GM12878 (cell line): ENCODE data around the gene LRRC51. TPM values are rescaled to one million over a fixed set of nuclear protein-coding genes. Genes with fewer than 3 reads are reported as not detected.

ENCODE experiments used
- ATF3 ChIP-seq: IDR thresholded peaks from 2 replicates; pipeline ENCODE4 v1.6.1; 2011; ENCODE audit warnings: low read depth, mild to moderate bottlenecking, low read length, moderate library complexity, borderline replicate concordance; ENCODE audit errors: extremely low read depth
- CEBPZ ChIP-seq: fragments of 150-350 bp; IDR thresholded peaks from 2 replicates; pipeline ENCODE4 v1.6.1; 2016; ENCODE audit warnings: low read depth, low read length
- CHD1 ChIP-seq: IDR thresholded peaks from 2 replicates; pipeline ENCODE4 v1.6.1; 2012; ENCODE audit warnings: low read depth, low read length, improper control_type of control experiment
- ELK1 ChIP-seq: IDR thresholded peaks from 2 replicates; pipeline ENCODE4 v1.6.1; 2012; ENCODE audit warnings: low read depth, low read length, improper control_type of control experiment
- EP300 ChIP-seq, 2 experiments: fragments of 150-350 bp in 1 of 2; IDR thresholded peaks; 2 replicates each; pipeline ENCODE4 v1.6.1; 2011 to 2012; ENCODE audit warnings: low read depth in 2 of 2, low read length in 2 of 2, borderline replicate concordance in 1 of 2, improper control_type of control experiment in 1 of 2, inconsistent platforms in 1 of 2; ENCODE audit not compliant: control insufficient read depth in 1 of 2
- FOXK2 ChIP-seq: fragments of 450-650 bp; IDR thresholded peaks from 2 replicates; pipeline ENCODE4 v1.6.1; 2017; ENCODE audit warnings: mild to moderate bottlenecking, moderate library complexity
- GATAD2B ChIP-seq: fragments of 450-650 bp; conservative IDR thresholded peaks from 2 replicates; pipeline ENCODE4 v1.6.1; 2017; ENCODE audit warnings: low read depth, mild to moderate bottlenecking, moderate library complexity
- HCFC1 ChIP-seq: fragments of 150-350 bp; IDR thresholded peaks from 2 replicates; pipeline ENCODE4 v1.6.1; 2014; ENCODE audit warnings: low read length
- IRF3 ChIP-seq: fragments of 450-650 bp; IDR thresholded peaks from 2 replicates; pipeline ENCODE4 v1.6.1; 2014; ENCODE audit warnings: mild to moderate bottlenecking
- KDM1A ChIP-seq: fragments of 200-600 bp; sonication (generic); IDR thresholded peaks from 2 replicates; pipeline ENCODE4 v1.6.1; 2016; ENCODE audit warnings: borderline replicate concordance
- MXI1 ChIP-seq: fragments of 150-350 bp; IDR thresholded peaks from 2 replicates; pipeline ENCODE4 v1.6.1; 2011; ENCODE audit warnings: low read depth, mild to moderate bottlenecking, inconsistent platforms, low read length, improper control_type of control experiment
- RELA ChIP-seq: fragments of 450-650 bp; IDR thresholded peaks from 2 replicates; pipeline ENCODE4 v1.8.0; 2014; ENCODE audit warnings: borderline replicate concordance; ENCODE audit not compliant: partially characterized antibody
- SMAD5 ChIP-seq: IDR thresholded peaks from 2 replicates; pipeline ENCODE4 v1.6.1; 2016; ENCODE audit warnings: antibody characterized with exemption, low read depth
- STAT1 ChIP-seq: fragments of 450-650 bp; conservative IDR thresholded peaks from 2 replicates; pipeline ENCODE4 v1.6.1; 2014; ENCODE audit warnings: antibody characterized with exemption, mild to moderate bottlenecking
- SUZ12 ChIP-seq: fragments of 200-600 bp; sonication (generic); IDR thresholded peaks from one replicate; pipeline ENCODE4 v1.6.1; 2018; ENCODE audit warnings: antibody characterized with exemption, mild to moderate bottlenecking; ENCODE audit not compliant: unreplicated experiment
- TBL1XR1 ChIP-seq: IDR thresholded peaks from 2 replicates; pipeline ENCODE4 v1.6.1; 2012; ENCODE audit warnings: low read depth, low read length, improper control_type of control experiment
- YY1 ChIP-seq: IDR thresholded peaks from 2 replicates; pipeline ENCODE4 v1.6.1; 2011; ENCODE audit warnings: low read depth, mild to moderate bottlenecking, low read length
- polyA plus RNA-seq, 11 experiments: library from polyadenylated mRNA; depleted of rRNA in 4 of 11; unstranded in 6 of 11; stranded (reverse) in 5 of 11; fragments of >200 nt; fragmentation: Nextera tagmentation in 4 of 11; fragmentation: Illumina TruSeq in 1 of 11; extraction: Ambion mirVana in 4 of 11; extraction: Trizol in 1 of 11; gene quantifications; 1 replicate in 1 of 11; 2 replicates in 10 of 11; pipeline versions ENCODE4 v1.2.1 to v1.2.3, GENCODE V29; 2011 to 2016; ENCODE audit warnings: inconsistent platforms in 2 of 11, missing spikeins in 2 of 11, low read depth in 1 of 11
- total RNA-seq, 4 experiments: library from RNA; depleted of rRNA in 3 of 4; stranded (reverse); fragments of >200 nt in 3 of 4; fragmentation: Illumina TruSeq in 1 of 4; extraction: Trizol in 1 of 4; gene quantifications; 2 replicates each; pipeline versions ENCODE4 v1.2.1 to v1.2.3, GENCODE V29; 2013 to 2021
- TF ChIP-seq, protein P1 (sequence below): IDR thresholded peaks from 2 replicates; pipeline ENCODE4 v1.6.1; 2011; ENCODE audit warnings: mild to moderate bottlenecking, low read depth, low read length, moderate library complexity; ENCODE audit not compliant: insufficient replicate concordance
- TF ChIP-seq, protein P2 (sequence below): IDR thresholded peaks from 2 replicates; pipeline ENCODE4 v1.6.1; 2012; ENCODE audit warnings: low read depth, low read length, improper control_type of control experiment

Gene LRRC51
- total and polyA plus RNA-seq, 10 of the 15 experiments (the other 5 are each of a cell fraction or from before 2014, with no cell fraction given), result 2.6 to 8.6 (median 5.4) TPM

GRCh38 chr11:72112143-72112977, 31.7 kb downstream of the LRRC51 start, which contains the start of gene ANAPC15 (continued):
- TF ChIP-seq ELK1, result 0 out of 2 replicates have a peak, but pooled peaks have one; percentile 20
- TF ChIP-seq CEBPZ, result peak; percentile 81
- peak; percentile 79 for TF ChIP-seq HCFC1
- TF ChIP-seq KDM1A, result no peak
- no peak for TF ChIP-seq CHD1
- peak; percentile 80; the same call in 1 of the 2 replicates for TF ChIP-seq YY1
- peak; percentile 97 for TF ChIP-seq SMAD5
- TF ChIP-seq IRF3, result peak; percentile 67; the same call in 1 of the 2 replicates
- TF ChIP-seq ATF3, result no peak
- peak; percentile 9 for TF ChIP-seq MXI1
- TF ChIP-seq STAT1, result 0 out of 2 replicates have a peak, but pooled peaks have one; percentile 61
- peak; percentile 45 for TF ChIP-seq RELA
- no peak for TF ChIP-seq SUZ12
- no peak for TF ChIP-seq GATAD2B
- TF ChIP-seq EP300 (IDR thresholded peaks at IDR 0.05; ENCODE audit: borderline replicate concordance in 1 of 2, control insufficient read depth in 1 of 2, low read depth in 2 of 2, low read length in 2 of 2), result no peak
- TF ChIP-seq FOXK2, result peak; percentile 46; the same call in 1 of the 2 replicates
- TF ChIP-seq TBL1XR1, result peak; percentile 72; the same call in 1 of the 2 replicates
- TF ChIP-seq, protein P1, sequence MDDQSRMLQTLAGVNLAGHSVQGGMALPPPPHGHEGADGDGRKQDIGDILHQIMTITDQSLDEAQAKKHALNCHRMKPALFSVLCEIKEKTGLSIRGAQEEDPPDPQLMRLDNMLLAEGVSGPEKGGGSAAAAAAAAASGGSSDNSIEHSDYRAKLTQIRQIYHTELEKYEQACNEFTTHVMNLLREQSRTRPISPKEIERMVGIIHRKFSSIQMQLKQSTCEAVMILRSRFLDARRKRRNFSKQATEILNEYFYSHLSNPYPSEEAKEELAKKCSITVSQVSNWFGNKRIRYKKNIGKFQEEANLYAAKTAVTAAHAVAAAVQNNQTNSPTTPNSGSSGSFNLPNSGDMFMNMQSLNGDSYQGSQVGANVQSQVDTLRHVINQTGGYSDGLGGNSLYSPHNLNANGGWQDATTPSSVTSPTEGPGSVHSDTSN, result peak; percentile 96
- TF ChIP-seq, protein P2, sequence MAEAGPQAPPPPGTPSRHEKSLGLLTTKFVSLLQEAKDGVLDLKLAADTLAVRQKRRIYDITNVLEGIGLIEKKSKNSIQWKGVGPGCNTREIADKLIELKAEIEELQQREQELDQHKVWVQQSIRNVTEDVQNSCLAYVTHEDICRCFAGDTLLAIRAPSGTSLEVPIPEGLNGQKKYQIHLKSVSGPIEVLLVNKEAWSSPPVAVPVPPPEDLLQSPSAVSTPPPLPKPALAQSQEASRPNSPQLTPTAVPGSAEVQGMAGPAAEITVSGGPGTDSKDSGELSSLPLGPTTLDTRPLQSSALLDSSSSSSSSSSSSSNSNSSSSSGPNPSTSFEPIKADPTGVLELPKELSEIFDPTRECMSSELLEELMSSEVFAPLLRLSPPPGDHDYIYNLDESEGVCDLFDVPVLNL, result peak; percentile 87
